Measurements from ENCODE around the gene FSTL4. TPM values are rescaled to one million over a fixed set of nuclear protein-coding genes. Genes with fewer than 3 reads are reported as not detected.

Gene FSTL4
- total RNA-seq, 1 donor from 2014 or later: 0.21 TPM

DNA sequence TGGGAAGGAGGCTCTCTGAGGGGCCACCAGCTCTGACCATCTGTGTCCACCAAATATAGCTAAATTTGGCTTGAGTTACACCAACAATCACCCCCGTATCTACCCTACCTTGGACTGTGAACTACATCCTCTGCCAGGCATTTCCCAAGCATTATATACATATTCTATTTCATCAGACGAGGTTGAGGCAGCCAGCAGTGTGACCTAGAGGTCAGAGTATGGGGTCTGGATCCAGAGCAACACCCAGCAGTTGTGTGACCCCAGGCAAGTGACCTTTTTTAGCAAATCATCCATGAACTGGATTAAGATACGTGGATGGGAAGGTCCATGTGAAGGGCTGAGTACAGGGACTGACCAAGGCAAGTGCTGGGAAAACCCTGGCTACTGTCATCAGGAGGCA lies 379.9 kb downstream of the FSTL4 start:
- TF ChIP-seq, protein P1, sequence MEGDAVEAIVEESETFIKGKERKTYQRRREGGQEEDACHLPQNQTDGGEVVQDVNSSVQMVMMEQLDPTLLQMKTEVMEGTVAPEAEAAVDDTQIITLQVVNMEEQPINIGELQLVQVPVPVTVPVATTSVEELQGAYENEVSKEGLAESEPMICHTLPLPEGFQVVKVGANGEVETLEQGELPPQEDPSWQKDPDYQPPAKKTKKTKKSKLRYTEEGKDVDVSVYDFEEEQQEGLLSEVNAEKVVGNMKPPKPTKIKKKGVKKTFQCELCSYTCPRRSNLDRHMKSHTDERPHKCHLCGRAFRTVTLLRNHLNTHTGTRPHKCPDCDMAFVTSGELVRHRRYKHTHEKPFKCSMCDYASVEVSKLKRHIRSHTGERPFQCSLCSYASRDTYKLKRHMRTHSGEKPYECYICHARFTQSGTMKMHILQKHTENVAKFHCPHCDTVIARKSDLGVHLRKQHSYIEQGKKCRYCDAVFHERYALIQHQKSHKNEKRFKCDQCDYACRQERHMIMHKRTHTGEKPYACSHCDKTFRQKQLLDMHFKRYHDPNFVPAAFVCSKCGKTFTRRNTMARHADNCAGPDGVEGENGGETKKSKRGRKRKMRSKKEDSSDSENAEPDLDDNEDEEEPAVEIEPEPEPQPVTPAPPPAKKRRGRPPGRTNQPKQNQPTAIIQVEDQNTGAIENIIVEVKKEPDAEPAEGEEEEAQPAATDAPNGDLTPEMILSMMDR (IDR thresholded peaks at IDR 0.05; ENCODE audit: unreplicated experiment): no peak
- DNase-seq (ENCODE audit: low spot score): no peak
- no peak overlapping the region for H3K4me3 Mint-ChIP-seq (ENCODE audit: unreplicated experiment)
- no peak overlapping the region for H3K27ac Mint-ChIP-seq (ENCODE audit: unreplicated experiment)
- H3K9me3 Mint-ChIP-seq (ENCODE audit: unreplicated experiment): no peaks in the 10 kb centered on the region
- H3K36me3 Mint-ChIP-seq (ENCODE audit: low read depth, unreplicated experiment): no peaks in the 10 kb centered on the region
- peaks cover 6% of the 10 kb centered on the region for H3K27me3 Mint-ChIP-seq (ENCODE audit: unreplicated experiment)
- peaks cover 2% of the 10 kb centered on the region for H3K4me1 Mint-ChIP-seq (ENCODE audit: unreplicated experiment)

DNA sequence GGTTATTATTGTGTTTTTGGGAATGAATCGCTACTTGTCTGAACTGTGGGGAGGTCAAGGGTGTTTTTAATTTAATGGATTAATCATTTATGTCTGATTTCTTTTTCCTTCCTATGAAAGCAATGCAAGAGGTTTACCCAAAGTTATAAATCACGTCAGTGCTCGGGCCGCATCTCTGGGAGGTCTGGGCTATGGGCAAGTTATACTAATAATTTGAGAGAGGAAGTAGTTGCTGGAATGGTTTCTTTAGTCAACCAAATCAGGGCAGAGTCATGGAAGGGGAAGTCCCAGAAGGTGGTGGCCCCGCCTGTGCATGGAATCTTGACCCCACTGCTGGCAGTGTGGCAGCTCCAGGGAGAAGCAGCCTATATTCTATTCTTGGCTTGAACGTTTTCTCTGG lies 380.3 kb downstream of the FSTL4 start:
- no peak overlapping the region for H3K27ac Mint-ChIP-seq (ENCODE audit: unreplicated experiment)
- peaks cover 6% of the 10 kb centered on the region for H3K27me3 Mint-ChIP-seq (ENCODE audit: unreplicated experiment)
- H3K9me3 Mint-ChIP-seq (ENCODE audit: unreplicated experiment): no peaks in the 10 kb centered on the region
- TF ChIP-seq, protein P1 (IDR thresholded peaks at IDR 0.05; ENCODE audit: unreplicated experiment): no peak
- H3K36me3 Mint-ChIP-seq (ENCODE audit: low read depth, unreplicated experiment): no peaks in the 10 kb centered on the region
- peaks cover 2% of the 10 kb centered on the region for H3K4me1 Mint-ChIP-seq (ENCODE audit: unreplicated experiment)
- no peak overlapping the region for H3K4me3 Mint-ChIP-seq (ENCODE audit: unreplicated experiment)
- DNase-seq (ENCODE audit: low spot score): no peak

DNA sequence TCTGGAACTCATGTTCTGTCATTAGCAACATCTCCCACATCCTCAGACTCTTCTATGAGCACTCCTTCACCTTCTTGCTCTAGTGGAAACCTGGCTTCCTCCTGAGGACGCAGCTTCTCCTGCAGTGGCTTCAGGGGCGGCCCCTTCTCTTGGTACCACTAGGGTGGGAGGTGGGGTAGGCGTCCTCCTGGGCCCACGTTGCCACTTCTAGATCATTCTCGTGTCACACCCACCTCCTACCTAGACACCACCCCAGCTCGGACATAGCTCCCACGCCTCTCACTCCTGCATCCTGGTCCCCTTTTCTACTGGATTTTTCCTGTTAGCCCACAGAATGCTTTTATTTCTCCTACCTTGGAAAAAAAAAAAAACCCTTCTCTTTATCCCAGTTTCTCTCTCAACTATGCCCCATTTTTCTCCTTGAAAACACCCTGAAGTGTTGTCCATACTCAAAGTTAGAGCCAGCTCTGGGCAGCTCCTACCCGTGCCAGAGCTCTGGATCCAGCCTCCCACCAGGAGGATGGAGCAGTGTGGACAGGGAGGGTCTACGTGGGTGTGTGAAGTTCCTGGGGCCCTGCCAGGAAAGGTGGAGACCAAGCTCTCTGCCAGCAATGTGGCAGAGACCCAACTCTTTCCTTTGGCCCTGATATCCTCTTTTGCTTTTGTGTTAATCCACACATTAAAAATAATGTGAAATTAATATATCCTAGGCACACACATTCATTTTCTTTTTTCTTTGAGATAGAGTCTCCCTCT lies 381.3 kb downstream of the FSTL4 start:
- H3K4me3 Mint-ChIP-seq (ENCODE audit: unreplicated experiment): no peak overlapping the region
- TF ChIP-seq, protein P1 (IDR thresholded peaks at IDR 0.05; ENCODE audit: unreplicated experiment): no peak
- peaks cover 5% of the 10 kb centered on the region for H3K27me3 Mint-ChIP-seq (ENCODE audit: unreplicated experiment)
- H3K36me3 Mint-ChIP-seq (ENCODE audit: low read depth, unreplicated experiment): no peaks in the 10 kb centered on the region
- peaks cover 2% of the 10 kb centered on the region for H3K4me1 Mint-ChIP-seq (ENCODE audit: unreplicated experiment)
- H3K9me3 Mint-ChIP-seq (ENCODE audit: unreplicated experiment): no peaks in the 10 kb centered on the region
- H3K27ac Mint-ChIP-seq (ENCODE audit: unreplicated experiment): no peak overlapping the region
- no peak for DNase-seq (ENCODE audit: low spot score)

DNA sequence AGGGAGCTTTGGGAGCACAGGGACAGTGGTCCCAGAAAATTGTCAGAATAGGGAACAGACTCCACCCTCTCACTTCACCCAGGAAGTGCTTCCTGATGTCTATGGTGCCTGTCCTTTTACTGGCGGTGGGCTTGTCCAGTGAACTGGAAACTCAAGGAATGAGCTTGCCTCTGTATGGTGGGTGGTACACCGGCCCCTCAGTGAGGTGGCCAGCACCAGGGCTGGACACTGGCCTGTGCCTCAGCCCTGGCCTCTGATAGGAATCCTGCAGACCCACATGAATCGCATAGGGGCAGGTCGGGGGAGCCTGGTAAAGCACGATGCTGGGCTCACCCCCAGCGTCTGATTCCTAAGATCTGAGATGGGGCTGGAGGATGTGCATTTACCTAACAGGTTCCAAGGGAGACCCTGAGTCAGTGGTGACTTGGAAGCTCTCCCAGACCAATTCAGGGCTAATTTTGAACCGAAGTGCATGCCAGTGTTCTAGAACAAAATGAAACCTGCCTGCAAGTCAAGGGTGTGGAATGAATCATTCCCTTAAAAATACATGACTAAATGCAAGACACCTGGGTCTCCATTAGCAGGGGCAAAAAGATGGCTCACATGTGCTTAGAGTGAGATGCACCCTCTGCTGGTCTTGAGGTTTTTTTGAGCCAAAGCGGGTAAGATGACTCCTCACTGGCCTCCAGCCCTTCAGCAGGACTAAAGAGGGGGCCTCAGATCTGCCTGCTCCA lies 382.2 kb downstream of the FSTL4 start:
- peaks cover 2% of the 10 kb centered on the region for H3K4me1 Mint-ChIP-seq (ENCODE audit: unreplicated experiment)
- TF ChIP-seq, protein P1 (IDR thresholded peaks at IDR 0.05; ENCODE audit: unreplicated experiment): no peak
- no peak overlapping the region for H3K27ac Mint-ChIP-seq (ENCODE audit: unreplicated experiment)
- H3K4me3 Mint-ChIP-seq (ENCODE audit: unreplicated experiment): no peak overlapping the region
- H3K27me3 Mint-ChIP-seq (ENCODE audit: unreplicated experiment): peaks cover 5% of the 10 kb centered on the region
- no peak for DNase-seq (ENCODE audit: low spot score)
- H3K36me3 Mint-ChIP-seq (ENCODE audit: low read depth, unreplicated experiment): no peaks in the 10 kb centered on the region
- H3K9me3 Mint-ChIP-seq (ENCODE audit: unreplicated experiment): no peaks in the 10 kb centered on the region

DNA sequence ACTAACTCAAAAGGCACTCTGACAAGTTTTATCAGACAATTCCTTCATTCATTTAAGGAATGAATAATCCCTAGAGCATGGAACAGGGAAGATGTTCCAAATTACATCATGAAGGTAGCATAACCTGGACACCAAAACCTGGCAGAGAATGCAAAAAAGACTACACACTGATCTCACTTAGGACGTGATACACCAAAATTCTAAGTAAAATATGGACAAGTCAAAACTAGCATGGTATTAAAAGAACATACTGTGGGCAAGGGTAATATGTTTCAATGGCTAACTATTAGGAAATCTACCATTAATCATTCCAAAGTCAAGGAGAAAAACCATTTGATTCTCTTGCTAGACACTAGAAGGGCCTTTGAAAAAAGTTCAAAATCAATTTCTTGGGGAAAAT lies 384.0 kb downstream of the FSTL4 start:
- TF ChIP-seq, protein P1 (IDR thresholded peaks at IDR 0.05; ENCODE audit: unreplicated experiment): no peak
- no peaks in the 10 kb centered on the region for H3K36me3 Mint-ChIP-seq (ENCODE audit: low read depth, unreplicated experiment)
- no peaks in the 10 kb centered on the region for H3K9me3 Mint-ChIP-seq (ENCODE audit: unreplicated experiment)
- H3K27ac Mint-ChIP-seq (ENCODE audit: unreplicated experiment): no peak overlapping the region
- H3K4me1 Mint-ChIP-seq (ENCODE audit: unreplicated experiment): peaks cover 7% of the 10 kb centered on the region
- no peak overlapping the region for H3K4me3 Mint-ChIP-seq (ENCODE audit: unreplicated experiment)
- H3K27me3 Mint-ChIP-seq (ENCODE audit: unreplicated experiment): peaks cover 3% of the 10 kb centered on the region
- DNase-seq (ENCODE audit: low spot score): no peak
